Esophagus muscularis mucosa (tissue), 4 donors: ENCODE measurements around the gene CLCNKB.

Experiments
- CTCF ChIP-seq, 3 experiments: fragments of 200-600 bp in 2 of 3; fragments of 450-650 bp in 1 of 3; sonication (generic) in 2 of 3; IDR thresholded peaks; one replicate each; pipeline ENCODE4 v1.5.1; 2017 to 2019; ENCODE audit warnings: antibody characterized with exemption in 3 of 3, mild to moderate bottlenecking in 2 of 3, moderate library complexity in 1 of 3
- EP300 ChIP-seq: sonication (generic); formaldehyde crosslinking; IDR thresholded peaks from one replicate; pipeline ENCODE4 v1.6.1; 2017; ENCODE audit warnings: antibody characterized with exemption
- POLR2A ChIP-seq: fragments of 450-650 bp; IDR thresholded peaks from one replicate; pipeline ENCODE4 v1.6.1; 2017; ENCODE audit warnings: antibody characterized with exemption, moderate library complexity, mild to moderate bottlenecking, low read depth
- POLR2AphosphoS5 ChIP-seq, 2 donors: sonication (generic); formaldehyde crosslinking; IDR thresholded peaks; one replicate each; pipeline ENCODE4 v1.6.1; 2017; ENCODE audit warnings: antibody characterized with exemption in 2 of 2

DNA sequence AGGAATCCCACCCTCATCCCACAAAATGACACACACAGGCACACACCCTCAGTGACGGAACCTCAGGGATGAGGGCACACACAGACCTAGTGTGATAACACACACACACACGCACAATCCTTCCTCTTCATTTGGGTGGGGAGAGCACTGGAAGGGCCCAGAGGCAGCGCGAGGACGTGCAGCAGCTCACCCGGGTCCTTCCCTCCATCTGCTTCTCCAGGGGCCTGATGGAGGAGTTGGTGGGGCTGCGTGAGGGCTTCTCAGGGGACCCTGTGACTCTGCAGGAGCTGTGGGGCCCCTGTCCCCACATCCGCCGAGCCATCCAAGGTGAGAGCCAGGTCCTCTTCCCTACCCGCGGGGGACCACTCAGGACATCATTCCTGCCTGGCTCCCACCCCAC is 21.2 kb upstream of the CLCNKB start:
- TF ChIP-seq POLR2AphosphoS5 (IDR thresholded peaks at IDR 0.05), result no peak
- TF ChIP-seq CTCF (IDR thresholded peaks at IDR 0.05), result no peak
- no peak for TF ChIP-seq POLR2A
- no peak for TF ChIP-seq EP300
